Sigmoid colon (tissue), 4 donors: ENCODE data around the gene FGFBP1.
"Not testable (repeated sequence)": the region's sequence is repeated elsewhere in the genome, so short reads cannot be mapped to it uniquely, and the experiment has no call there.

Source experiments
- CTCF ChIP-seq, 4 experiments: fragments of 450-650 bp in 3 of 4; fragments of 200-600 bp in 1 of 4; IDR thresholded peaks; one replicate each; pipeline ENCODE4 v1.5.1; 2016 to 2019; ENCODE audit warnings: antibody characterized with exemption in 4 of 4, mild to moderate bottlenecking in 3 of 4, moderate library complexity in 2 of 4
- EP300 ChIP-seq, 4 donors: sonication (generic); formaldehyde crosslinking; IDR thresholded peaks; one replicate each; pipeline ENCODE4 v1.6.1; 2017; ENCODE audit warnings: antibody characterized with exemption in 4 of 4

- TF ChIP-seq EP300, CTCF (IDR thresholded peaks at IDR 0.05): not testable (repeated sequence)
These were observed 22.2 kb downstream of the FGFBP1 start for GRCh38 chr4:15916358-15916757.
